ENCODE results near the gene OSM.

DNA sequence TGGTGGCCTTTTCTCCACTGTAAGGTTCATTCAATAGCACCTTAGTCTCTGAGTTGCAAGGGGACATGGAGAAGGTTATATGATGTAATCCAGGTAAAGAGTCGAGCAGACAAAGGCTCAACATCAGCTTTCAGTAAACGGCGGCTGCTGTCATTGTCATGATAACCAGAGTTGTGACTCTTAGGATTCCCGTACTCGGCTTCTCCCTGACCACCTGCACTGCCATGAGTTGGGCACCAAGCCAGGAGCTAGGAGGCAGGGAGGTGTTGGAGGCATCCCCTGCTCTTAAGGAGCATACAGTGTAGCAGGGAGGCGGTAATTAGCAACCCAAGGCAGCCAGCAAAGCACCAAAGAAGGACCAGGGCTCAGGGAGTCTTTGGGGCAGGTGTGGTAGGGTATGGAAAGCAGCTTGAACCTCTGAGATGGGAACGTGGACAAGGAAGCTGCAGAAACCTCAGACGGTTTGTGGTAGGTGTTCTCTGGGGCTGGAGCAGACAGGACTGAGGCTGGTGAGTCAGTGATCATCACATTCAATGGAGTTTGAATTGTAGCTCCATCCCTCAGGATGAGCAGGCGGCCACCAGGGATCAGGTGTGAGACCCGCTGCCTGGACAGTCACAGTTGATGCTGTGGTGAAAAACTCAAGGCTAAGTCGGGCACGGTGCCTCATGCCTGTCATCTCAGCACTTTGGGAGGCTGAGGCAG, 51.8 kb downstream of the OSM start:
- TF ChIP-seq, protein P1, sequence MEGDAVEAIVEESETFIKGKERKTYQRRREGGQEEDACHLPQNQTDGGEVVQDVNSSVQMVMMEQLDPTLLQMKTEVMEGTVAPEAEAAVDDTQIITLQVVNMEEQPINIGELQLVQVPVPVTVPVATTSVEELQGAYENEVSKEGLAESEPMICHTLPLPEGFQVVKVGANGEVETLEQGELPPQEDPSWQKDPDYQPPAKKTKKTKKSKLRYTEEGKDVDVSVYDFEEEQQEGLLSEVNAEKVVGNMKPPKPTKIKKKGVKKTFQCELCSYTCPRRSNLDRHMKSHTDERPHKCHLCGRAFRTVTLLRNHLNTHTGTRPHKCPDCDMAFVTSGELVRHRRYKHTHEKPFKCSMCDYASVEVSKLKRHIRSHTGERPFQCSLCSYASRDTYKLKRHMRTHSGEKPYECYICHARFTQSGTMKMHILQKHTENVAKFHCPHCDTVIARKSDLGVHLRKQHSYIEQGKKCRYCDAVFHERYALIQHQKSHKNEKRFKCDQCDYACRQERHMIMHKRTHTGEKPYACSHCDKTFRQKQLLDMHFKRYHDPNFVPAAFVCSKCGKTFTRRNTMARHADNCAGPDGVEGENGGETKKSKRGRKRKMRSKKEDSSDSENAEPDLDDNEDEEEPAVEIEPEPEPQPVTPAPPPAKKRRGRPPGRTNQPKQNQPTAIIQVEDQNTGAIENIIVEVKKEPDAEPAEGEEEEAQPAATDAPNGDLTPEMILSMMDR (IDR thresholded peaks at IDR 0.05), result no peak
- TF ChIP-seq FOXJ3 (CRISPR knock-in tag; IDR thresholded peaks at IDR 0.05) (no peak), EP300 (IDR thresholded peaks at IDR 0.05; ENCODE audit: borderline replicate concordance in 1 of 2, low read depth in 1 of 2, low read length in 1 of 2) (no peak), GABPA (IDR thresholded peaks at IDR 0.05; ENCODE audit: low read depth) (no peak), EZH2phosphoT487 (IDR thresholded peaks at IDR 0.05; ENCODE audit: borderline replicate concordance, low read depth) (no peak), JUND (IDR thresholded peaks at IDR 0.05) (no peak), NRF1 (IDR thresholded peaks at IDR 0.05; ENCODE audit: low read depth, low read length) (no peak)
- TF ChIP-seq, protein P2, sequence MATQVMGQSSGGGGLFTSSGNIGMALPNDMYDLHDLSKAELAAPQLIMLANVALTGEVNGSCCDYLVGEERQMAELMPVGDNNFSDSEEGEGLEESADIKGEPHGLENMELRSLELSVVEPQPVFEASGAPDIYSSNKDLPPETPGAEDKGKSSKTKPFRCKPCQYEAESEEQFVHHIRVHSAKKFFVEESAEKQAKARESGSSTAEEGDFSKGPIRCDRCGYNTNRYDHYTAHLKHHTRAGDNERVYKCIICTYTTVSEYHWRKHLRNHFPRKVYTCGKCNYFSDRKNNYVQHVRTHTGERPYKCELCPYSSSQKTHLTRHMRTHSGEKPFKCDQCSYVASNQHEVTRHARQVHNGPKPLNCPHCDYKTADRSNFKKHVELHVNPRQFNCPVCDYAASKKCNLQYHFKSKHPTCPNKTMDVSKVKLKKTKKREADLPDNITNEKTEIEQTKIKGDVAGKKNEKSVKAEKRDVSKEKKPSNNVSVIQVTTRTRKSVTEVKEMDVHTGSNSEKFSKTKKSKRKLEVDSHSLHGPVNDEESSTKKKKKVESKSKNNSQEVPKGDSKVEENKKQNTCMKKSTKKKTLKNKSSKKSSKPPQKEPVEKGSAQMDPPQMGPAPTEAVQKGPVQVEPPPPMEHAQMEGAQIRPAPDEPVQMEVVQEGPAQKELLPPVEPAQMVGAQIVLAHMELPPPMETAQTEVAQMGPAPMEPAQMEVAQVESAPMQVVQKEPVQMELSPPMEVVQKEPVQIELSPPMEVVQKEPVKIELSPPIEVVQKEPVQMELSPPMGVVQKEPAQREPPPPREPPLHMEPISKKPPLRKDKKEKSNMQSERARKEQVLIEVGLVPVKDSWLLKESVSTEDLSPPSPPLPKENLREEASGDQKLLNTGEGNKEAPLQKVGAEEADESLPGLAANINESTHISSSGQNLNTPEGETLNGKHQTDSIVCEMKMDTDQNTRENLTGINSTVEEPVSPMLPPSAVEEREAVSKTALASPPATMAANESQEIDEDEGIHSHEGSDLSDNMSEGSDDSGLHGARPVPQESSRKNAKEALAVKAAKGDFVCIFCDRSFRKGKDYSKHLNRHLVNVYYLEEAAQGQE (IDR thresholded peaks at IDR 0.05; ENCODE audit: low read depth, low read length), result no peak
- TF ChIP-seq, protein P3, sequence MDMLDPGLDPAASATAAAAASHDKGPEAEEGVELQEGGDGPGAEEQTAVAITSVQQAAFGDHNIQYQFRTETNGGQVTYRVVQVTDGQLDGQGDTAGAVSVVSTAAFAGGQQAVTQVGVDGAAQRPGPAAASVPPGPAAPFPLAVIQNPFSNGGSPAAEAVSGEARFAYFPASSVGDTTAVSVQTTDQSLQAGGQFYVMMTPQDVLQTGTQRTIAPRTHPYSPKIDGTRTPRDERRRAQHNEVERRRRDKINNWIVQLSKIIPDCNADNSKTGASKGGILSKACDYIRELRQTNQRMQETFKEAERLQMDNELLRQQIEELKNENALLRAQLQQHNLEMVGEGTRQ (IDR thresholded peaks at IDR 0.05; ENCODE audit: borderline replicate concordance, low read depth, low read length), result no peak

All from SK-N-SH (cell line).